KMS-11 (cell line): ENCODE measurements around the gene FES.
A peak's percentile ranks its signal among the peaks of the same experiment; 100 is the strongest.

Experiments
- H2AFZ ChIP-seq: fragments of 200-600 bp; sonication (generic); 2 replicates; pipeline ENCODE4 v1.6.1; 2016; ENCODE audit warnings: antibody characterized with exemption, mixed run types, low read depth
- H3K27ac ChIP-seq: fragments of 200-600 bp; sonication (generic); 2 replicates; pipeline ENCODE4 v1.6.1; 2016; ENCODE audit warnings: mild to moderate bottlenecking, mixed run types
- H3K27me3 ChIP-seq: fragments of 200-600 bp; sonication (generic); 2 replicates; pipeline ENCODE4 v1.6.1; 2017; ENCODE audit warnings: mild to moderate bottlenecking, low read depth, mixed run types, moderate library complexity; ENCODE audit not compliant: insufficient read depth
- H3K36me3 ChIP-seq: fragments of 200-600 bp; sonication (generic); 2 replicates; pipeline ENCODE4 v1.6.1; 2017; ENCODE audit warnings: mild to moderate bottlenecking, mixed run types; ENCODE audit not compliant: insufficient read depth
- H3K4me1 ChIP-seq: fragments of 200-600 bp; sonication (generic); 2 replicates; pipeline ENCODE4 v1.6.1; 2016; ENCODE audit warnings: mild to moderate bottlenecking, low read depth, mixed run types; ENCODE audit not compliant: poor library complexity, severe bottlenecking
- H3K4me2 ChIP-seq: fragments of 200-600 bp; sonication (generic); 2 replicates; pipeline ENCODE4 v1.7.0; 2016; ENCODE audit warnings: mild to moderate bottlenecking, mixed run types
- H3K4me3 ChIP-seq: fragments of 200-600 bp; sonication (generic); IDR thresholded peaks from 2 replicates; pipeline ENCODE4 v1.6.1; 2017; ENCODE audit warnings: low read depth, low read length, mixed read lengths; ENCODE audit not compliant: insufficient read depth
- H3K79me2 ChIP-seq: fragments of 200-600 bp; sonication (generic); 2 replicates; pipeline ENCODE4 v1.6.1; 2016; ENCODE audit warnings: low read depth, mixed run types; ENCODE audit not compliant: insufficient read depth
- H3K9ac ChIP-seq: fragments of 200-600 bp; sonication (generic); 2 replicates; pipeline ENCODE4 v1.6.1; 2016; ENCODE audit warnings: mild to moderate bottlenecking, mixed run types
- H4K20me1 ChIP-seq: fragments of 200-600 bp; sonication (generic); 2 replicates; pipeline ENCODE4 v1.6.1; 2016; ENCODE audit warnings: mild to moderate bottlenecking, mixed run types; ENCODE audit not compliant: insufficient read depth
- CTCF ChIP-seq: fragments of 200-600 bp; sonication (generic); conservative IDR thresholded peaks from 2 replicates; pipeline ENCODE4 v1.6.1; 2017; ENCODE audit warnings: low read depth, mild to moderate bottlenecking, antibody characterized with exemption, low read length, moderate library complexity, mixed read lengths

The FES gene

DNA sequence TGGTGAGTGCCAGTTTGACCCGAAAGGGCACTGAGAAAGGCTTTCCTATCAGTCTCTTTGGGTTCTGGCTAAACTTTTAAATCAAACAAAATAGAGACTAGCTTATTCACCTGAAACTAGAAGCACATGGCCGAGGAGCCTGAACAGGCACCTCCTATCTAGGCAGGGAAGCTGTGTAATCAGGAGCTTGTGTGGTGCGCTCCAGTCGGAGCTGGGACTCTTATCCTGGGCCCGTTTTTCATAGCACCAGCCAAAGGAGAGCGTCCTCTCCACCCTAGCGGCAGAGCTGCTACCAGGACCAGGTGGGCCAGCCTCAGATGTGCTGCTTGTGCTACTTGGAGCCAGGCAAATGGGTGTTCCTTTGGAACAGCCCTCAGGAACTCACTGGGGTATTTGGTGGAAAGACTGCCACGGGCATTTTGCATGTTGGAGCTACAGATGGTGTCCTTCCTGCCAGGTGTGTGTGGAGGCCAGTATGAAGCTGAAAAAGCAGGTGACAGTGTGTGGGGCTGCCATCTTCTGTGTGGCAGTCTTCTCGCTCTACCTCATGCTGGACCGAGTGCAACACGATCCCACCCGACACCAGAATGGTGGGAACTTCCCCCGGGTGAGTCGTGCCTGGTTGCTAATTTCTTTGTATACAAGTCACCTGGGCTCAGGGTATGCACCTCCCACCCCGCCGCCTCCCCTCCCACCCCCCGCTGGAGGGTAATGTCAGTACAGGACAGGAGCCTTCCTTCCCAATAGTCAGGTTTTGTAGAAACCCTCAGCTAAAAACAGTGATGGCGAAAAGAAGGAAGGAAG lies 19.6 kb downstream of the FES start:
- H3K36me3 ChIP-seq: no peaks in the 10 kb centered on the region
- peak overlapping the region; percentile 80 for H2AFZ ChIP-seq
- no peaks in the 10 kb centered on the region for H3K27me3 ChIP-seq
- H3K4me2 ChIP-seq: peak overlapping the region; percentile 91
- peaks cover 16% of the 10 kb centered on the region for H3K4me1 ChIP-seq
- H3K27ac ChIP-seq: peak overlapping the region; percentile 70
- no peaks in the 10 kb centered on the region for H4K20me1 ChIP-seq
- peaks cover 7% of the 10 kb centered on the region; the same call in 1 of the 2 replicates for H3K79me2 ChIP-seq
- no peak overlapping the region for H3K4me3 ChIP-seq
- peak overlapping the region; percentile 64 for H3K9ac ChIP-seq
- no peak for TF ChIP-seq CTCF

DNA sequence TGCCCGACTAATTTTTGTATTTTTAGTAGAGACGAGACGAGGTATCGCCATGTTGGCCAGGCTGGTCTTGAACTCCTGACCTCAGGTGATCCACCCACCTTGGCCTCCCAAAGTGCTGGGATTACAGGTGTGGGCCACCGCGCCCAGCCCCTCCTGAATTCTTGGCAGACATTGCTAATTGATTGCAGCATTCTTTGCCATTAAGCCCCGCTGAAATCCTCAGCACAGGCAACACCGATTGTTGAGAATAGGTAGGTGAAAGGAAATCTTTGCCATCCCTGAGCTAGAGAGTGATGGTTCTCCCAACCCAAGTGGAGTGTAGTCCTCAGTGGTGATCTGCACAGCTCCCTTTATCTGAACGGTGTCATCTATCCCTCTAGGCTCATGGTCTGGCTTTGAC lies 20.4 kb downstream of the FES start:
- Histone ChIP-seq H3K9ac (no peak overlapping the region), H3K27me3 (no peaks in the 10 kb centered on the region), H3K79me2 (peaks cover 7% of the 10 kb centered on the region; the same call in 1 of the 2 replicates), H3K4me2 (no peak overlapping the region), H3K4me1 (peaks cover 16% of the 10 kb centered on the region), H2AFZ (no peak overlapping the region), H3K4me3 (no peak overlapping the region), H3K36me3 (no peaks in the 10 kb centered on the region), H4K20me1 (no peaks in the 10 kb centered on the region), H3K27ac (no peak overlapping the region)
- no peak for TF ChIP-seq CTCF

DNA sequence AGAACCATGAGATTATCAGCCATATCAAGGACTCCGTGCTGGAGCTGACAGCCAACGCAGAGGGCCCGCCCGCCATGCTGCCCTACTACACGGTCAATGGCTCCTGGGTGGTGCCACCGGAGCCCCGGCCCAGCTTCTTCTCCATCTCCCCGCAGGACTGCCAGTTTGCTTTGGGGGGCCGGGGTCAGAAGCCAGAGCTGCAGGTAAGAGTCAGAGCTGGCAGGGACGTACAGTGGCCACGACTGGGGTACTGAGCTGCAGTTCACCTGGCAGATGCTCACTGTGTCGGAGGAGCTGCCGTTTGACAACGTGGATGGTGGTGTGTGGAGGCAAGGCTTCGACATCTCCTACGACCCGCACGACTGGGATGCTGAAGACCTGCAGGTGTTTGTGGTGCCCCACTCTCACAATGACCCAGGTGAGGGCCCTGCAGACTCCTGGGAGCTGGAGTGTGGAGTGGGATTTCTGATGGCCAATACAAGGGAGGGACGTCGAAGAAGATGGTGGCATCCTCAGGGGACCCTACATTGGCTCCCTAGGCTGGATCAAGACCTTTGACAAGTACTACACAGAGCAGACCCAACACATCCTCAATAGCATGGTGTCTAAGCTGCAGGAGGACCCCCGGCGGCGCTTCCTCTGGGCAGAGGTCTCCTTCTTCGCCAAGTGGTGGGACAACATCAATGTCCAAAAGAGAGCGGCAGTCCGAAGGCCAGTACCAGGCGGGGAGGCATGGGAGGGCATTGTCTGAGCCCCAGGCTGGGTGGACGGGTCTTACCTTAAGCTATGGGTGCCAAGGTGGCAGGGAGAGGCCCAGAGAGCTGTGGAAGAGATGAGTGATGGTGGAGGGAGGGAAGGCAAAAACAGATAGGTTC lies 21.2 kb downstream of the FES start:
- Histone ChIP-seq H3K9ac (no peak overlapping the region), H3K4me3 (no peak overlapping the region), H3K36me3 (no peaks in the 10 kb centered on the region), H4K20me1 (no peaks in the 10 kb centered on the region), H3K4me2 (no peak overlapping the region), H3K27ac (no peak overlapping the region), H3K27me3 (no peaks in the 10 kb centered on the region), H2AFZ (no peak overlapping the region), H3K79me2 (peaks cover 7% of the 10 kb centered on the region; the same call in 1 of the 2 replicates), H3K4me1 (peaks cover 16% of the 10 kb centered on the region)
- TF ChIP-seq CTCF: no peak

DNA sequence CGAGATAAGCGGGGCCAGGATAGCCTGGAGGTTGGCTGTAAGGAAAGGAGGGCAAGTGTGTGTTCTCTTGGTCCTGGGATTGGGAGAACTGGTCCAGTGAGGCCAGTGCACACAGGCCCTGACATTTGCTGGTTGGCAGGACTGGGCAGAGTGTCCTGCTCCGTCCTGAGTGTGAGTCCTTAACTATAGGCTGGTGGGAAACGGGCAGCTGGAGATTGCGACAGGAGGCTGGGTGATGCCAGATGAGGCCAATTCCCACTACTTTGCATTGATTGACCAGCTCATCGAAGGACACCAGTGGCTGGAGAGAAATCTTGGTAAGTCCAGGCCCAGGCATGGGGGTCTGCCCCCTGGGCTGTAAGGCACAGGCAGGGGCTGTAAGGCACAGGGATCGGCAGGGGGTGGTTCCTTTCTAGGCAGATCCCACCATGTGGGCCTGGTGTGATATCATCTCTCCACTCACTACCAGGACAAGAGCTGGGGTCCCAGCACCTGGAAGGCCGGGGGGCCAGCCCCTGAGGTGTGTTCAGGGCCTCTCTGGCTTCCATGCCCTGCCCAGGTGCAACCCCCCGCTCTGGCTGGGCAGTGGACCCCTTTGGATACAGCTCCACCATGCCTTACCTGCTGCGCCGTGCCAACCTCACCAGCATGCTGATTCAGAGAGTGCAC lies 22.0 kb downstream of the FES start:
- Histone ChIP-seq H3K27ac (no peak overlapping the region), H3K79me2 (peaks cover 7% of the 10 kb centered on the region; the same call in 1 of the 2 replicates), H3K36me3 (no peaks in the 10 kb centered on the region), H3K4me3 (no peak overlapping the region), H3K4me1 (peaks cover 13% of the 10 kb centered on the region), H4K20me1 (no peaks in the 10 kb centered on the region), H3K4me2 (no peak overlapping the region), H2AFZ (no peak overlapping the region), H3K9ac (no peak overlapping the region), H3K27me3 (no peaks in the 10 kb centered on the region)
- TF ChIP-seq CTCF: no peak
